ENCODE data around the gene ACOXL. TPM values are rescaled to one million over a fixed set of nuclear protein-coding genes. Genes with fewer than 3 reads are reported as not detected.
A peak's percentile ranks its signal among the peaks of the same experiment; 100 is the strongest.

The ACOXL gene
- total and polyA plus RNA-seq, 2 donors (not counting 3 experiments of a cell fraction or from before 2014, with no cell fraction given), result not detected

DNA sequence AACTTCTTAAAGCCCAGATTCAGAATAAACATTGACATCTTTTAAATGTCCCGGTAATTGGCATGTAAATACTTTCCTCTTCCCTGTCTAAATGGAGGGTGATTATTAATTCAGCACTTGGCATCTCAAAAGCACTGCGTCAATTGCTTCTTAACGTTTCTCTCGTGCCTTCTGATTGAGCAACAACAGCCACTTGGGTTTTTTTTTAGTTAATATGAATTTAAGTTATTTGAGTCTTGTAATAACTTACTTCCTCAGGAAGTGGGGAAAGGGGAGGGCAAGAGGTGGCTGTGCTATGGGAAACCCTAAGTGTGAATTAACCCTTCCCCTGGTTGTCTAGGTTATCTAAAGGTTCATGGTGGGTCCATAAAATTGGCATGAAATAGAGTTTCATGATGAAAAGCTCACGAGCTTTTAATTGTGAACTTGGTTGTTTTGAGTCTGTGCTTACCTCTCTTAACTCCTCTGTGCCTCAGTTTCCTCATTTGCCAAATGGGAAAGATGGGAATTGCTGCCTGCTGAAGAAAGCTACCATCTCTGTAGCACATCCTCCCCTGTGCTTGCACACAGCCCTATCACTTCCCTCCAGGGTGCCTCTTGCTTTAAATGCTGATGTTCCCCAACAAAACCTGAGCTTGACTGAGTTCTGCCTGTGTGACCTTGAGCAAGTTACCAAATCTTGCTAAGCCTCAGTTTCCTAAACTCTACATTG lies 262.0 kb downstream of the ACOXL start:
- dilution Hi-C loops (cut with MboI; ENCODE audit: extremely low pct_ligation_motif_present, low sequenced_read_pairs), result no loop called here
- intact Hi-C loops (cut with micrococcal nuclease), result no loop called here

More for the DNA sequence above, 262.0 kb downstream of the ACOXL start:
- Histone ChIP-seq H3K4me1 (ENCODE audit: control insufficient read depth, extremely low read depth, insufficient read depth, low read length) (no peaks in the 10 kb centered on the region), H3K4me2 (ENCODE audit: insufficient read depth, low read length) (no peak overlapping the region), H3K9ac (replicated peaks; ENCODE audit: extremely low read depth, insufficient read depth, low read length) (no peak overlapping the region), H3K27me3 (ENCODE audit: control insufficient read depth in 2 of 2, insufficient read depth in 2 of 2, low read length in 2 of 2) (peaks cover 27 to 45% of the 10 kb centered on the region in 2 experiments), H3K79me2 (ENCODE audit: control insufficient read depth, insufficient read depth, low read length) (no peaks in the 10 kb centered on the region), H4K20me1 (replicated peaks; ENCODE audit: control insufficient read depth, extremely low read depth, insufficient read depth, low read length) (no peaks in the 10 kb centered on the region), H3K9me3 (replicated peaks; ENCODE audit: control insufficient read depth, insufficient read depth, low read length) (no peaks in the 10 kb centered on the region), H2AFZ (ENCODE audit: low read depth, low read length) (no peak overlapping the region), H3K27ac (ENCODE audit: insufficient read depth, low read depth, low read length) (no peak overlapping the region), H3K36me3 (ENCODE audit: control insufficient read depth in 2 of 2, extremely low read depth in 1 of 2, insufficient read depth in 2 of 2, low read length in 2 of 2) (no peaks in the 10 kb centered on the region), H3K9me1 (replicated peaks; ENCODE audit: control insufficient read depth, extremely low read depth, insufficient read depth, low read length) (no peaks in the 10 kb centered on the region), H3K4me3 (replicated peaks in 1 of 3; ENCODE audit: insufficient read depth in 1 of 3, low read depth in 1 of 3, low read length in 3 of 3) (no peak overlapping the region)
- no TSS peak for BruUV-seq (replicated peaks)
- DNase-seq (ENCODE audit: low read depth, low spot score) (peak; percentile 2), FAIRE-seq (no peak)
- ChIA-PET POLR2A (no interaction called here), CTCF (interaction anchor here (1.0 kb wide), 1 partner anchor 8 kb away, joined by 3 read pairs; no protein-coding TSS in a partner anchor)
- TF ChIP-seq GATA2 (IDR thresholded peaks at IDR 0.05; ENCODE audit: insufficient read depth, insufficient read length, low read depth, low read length) (no peak), FOS (IDR thresholded peaks at IDR 0.05; ENCODE audit: borderline replicate concordance, insufficient read depth, low read length) (no peak), JUN (IDR thresholded peaks at IDR 0.05; ENCODE audit: borderline replicate concordance, insufficient read depth, insufficient read length, low read depth) (no peak), POLR2A (IDR thresholded peaks at IDR 0.05; ENCODE audit: low read depth, low read length) (no peak), MYC (IDR thresholded peaks at IDR 0.05; ENCODE audit: low read depth, low read length) (no peak), POLR2AphosphoS5 (IDR thresholded peaks at IDR 0.05; ENCODE audit: insufficient read depth, low read depth, low read length) (no peak), CTCF (IDR thresholded peaks at IDR 0.05; ENCODE audit: extremely low read depth in 1 of 2, insufficient read depth in 1 of 2, low read depth in 1 of 2, low read length in 2 of 2) (no peak), EZH2 (IDR thresholded peaks at IDR 0.05; ENCODE audit: borderline replicate concordance, low read depth, low read length, severe bottlenecking) (no peak)
- TF ChIP-seq, protein P1, sequence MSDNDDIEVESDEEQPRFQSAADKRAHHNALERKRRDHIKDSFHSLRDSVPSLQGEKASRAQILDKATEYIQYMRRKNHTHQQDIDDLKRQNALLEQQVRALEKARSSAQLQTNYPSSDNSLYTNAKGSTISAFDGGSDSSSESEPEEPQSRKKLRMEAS (IDR thresholded peaks at IDR 0.05; ENCODE audit: insufficient read depth, insufficient read length), result no peak
